Cardiac muscle cell (in vitro differentiated cells and primary cell): Measurements from ENCODE around the gene ADPGK. TPM values are rescaled to one million over a fixed set of nuclear protein-coding genes. Genes with fewer than 3 reads are reported as not detected.

ENCODE experiments used
- DNase-seq, 2 donors: peaks; one replicate each; pipeline versions ENCODE4 v3.0.0 to v3.0.0-alpha.2; 2010 to 2017; ENCODE audit warnings: low read depth in 1 of 2, low spot score in 1 of 2
- H3K27ac ChIP-seq: fragments of 200-600 bp; sonication (generic); 2 replicates; pipeline ENCODE4 v1.5.1; 2016
- H3K27me3 ChIP-seq: fragments of 200-600 bp; sonication (generic); 2 replicates; pipeline ENCODE4 v1.6.0; 2016; ENCODE audit warnings: control low read depth
- H3K36me3 ChIP-seq: fragments of 200-600 bp; sonication (generic); 2 replicates; pipeline ENCODE4 v1.5.1; 2016; ENCODE audit warnings: control low read depth
- H3K4me1 ChIP-seq: fragments of 200-600 bp; sonication (generic); 2 replicates; pipeline ENCODE4 v1.8.1; 2017; ENCODE audit warnings: low read depth, mild to moderate bottlenecking, mixed run types
- H3K4me3 ChIP-seq: fragments of 200-600 bp; sonication (generic); 2 replicates; pipeline ENCODE4 v1.5.1; 2016; ENCODE audit warnings: mild to moderate bottlenecking
- H3K9me3 ChIP-seq: fragments of 200-600 bp; sonication (generic); 2 replicates; pipeline ENCODE4 v1.5.1; 2017; ENCODE audit warnings: low read depth, mild to moderate bottlenecking, control low read depth
- polyA plus RNA-seq: library from polyadenylated mRNA; unstranded; fragments of >200 nt; fragmentation: Nextera tagmentation; extraction: Ambion mirVana; gene quantifications from 2 replicates; pipeline ENCODE4 v1.2.1, GENCODE V29; 2016
- total RNA-seq: library from RNA; depleted of rRNA; stranded (reverse); fragments of >200 nt; gene quantifications from 2 replicates; pipeline ENCODE4 v1.2.3, GENCODE V29; 2016
- TF ChIP-seq, protein P1 (sequence below): IDR thresholded peaks from 2 replicates; pipeline ENCODE4 v1.5.1; 2012; ENCODE audit warnings: low read depth, mild to moderate bottlenecking, low read length

Gene ADPGK
- total and polyA plus RNA-seq, 2 experiments from 2014 or later = 32.3 to 37.3 TPM

DNA sequence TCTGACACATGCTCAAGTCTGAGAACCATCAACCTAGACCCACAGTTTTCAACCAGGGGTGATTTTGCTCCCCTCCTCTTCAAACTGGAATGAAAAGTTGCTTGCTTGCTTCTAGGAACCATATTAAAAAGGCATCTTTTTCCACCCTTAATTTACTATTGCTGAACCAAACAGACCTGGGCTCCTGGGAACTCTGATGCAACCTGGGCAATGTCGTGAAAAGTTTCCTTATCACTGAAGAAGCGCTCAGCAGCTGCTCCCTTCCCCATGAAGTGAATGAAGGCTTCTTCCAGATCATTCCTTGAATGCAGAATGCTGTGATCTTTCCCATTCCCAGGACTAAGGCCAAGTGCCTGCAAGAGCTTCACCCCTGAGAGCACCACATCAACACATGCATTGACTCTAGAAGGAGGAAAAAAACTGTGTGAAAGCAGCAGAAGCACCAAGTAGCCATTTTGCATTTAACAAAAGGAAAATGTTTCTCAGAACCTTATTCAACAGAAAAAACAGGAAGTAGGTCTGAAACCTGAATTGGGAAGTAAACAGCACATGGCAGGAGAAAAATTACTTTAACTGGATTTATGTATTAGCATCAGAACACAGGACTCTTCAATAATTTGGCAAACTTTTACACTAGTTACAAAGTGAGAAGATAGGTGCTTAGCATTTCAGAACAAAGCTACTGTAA is 8.7 kb downstream of the ADPGK start:
- H3K9me3 ChIP-seq = no peaks in the 10 kb centered on the region
- H3K36me3 ChIP-seq = peaks cover 10% of the 10 kb centered on the region
- no peak overlapping the region for H3K27ac ChIP-seq
- H3K4me3 ChIP-seq = no peak overlapping the region
- TF ChIP-seq, protein P1, sequence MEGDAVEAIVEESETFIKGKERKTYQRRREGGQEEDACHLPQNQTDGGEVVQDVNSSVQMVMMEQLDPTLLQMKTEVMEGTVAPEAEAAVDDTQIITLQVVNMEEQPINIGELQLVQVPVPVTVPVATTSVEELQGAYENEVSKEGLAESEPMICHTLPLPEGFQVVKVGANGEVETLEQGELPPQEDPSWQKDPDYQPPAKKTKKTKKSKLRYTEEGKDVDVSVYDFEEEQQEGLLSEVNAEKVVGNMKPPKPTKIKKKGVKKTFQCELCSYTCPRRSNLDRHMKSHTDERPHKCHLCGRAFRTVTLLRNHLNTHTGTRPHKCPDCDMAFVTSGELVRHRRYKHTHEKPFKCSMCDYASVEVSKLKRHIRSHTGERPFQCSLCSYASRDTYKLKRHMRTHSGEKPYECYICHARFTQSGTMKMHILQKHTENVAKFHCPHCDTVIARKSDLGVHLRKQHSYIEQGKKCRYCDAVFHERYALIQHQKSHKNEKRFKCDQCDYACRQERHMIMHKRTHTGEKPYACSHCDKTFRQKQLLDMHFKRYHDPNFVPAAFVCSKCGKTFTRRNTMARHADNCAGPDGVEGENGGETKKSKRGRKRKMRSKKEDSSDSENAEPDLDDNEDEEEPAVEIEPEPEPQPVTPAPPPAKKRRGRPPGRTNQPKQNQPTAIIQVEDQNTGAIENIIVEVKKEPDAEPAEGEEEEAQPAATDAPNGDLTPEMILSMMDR = no peak
- DNase-seq = no peak
- peaks cover 16% of the 10 kb centered on the region for H3K4me1 ChIP-seq
- no peaks in the 10 kb centered on the region for H3K27me3 ChIP-seq

DNA sequence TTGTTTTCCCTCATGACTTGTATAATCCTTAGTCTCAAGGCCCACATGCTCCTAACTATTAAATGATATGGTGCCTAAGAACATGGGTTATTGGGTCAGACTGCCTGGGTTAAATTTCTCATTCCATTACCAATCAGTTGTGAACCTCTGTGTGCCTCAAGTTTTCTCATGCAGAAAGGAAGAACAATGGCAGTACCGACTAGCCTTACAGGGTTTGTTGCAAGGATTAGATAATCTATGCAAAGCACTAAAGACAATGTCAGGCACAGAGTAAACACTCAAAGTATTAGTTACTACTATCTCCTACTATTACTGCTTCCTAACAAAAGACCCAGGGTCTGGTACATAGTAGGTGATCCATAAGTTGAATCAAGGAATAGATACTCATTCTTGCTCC is 12.2 kb downstream of the ADPGK start:
- TF ChIP-seq, protein P1 = no peak
- H3K36me3 ChIP-seq = peaks cover 14% of the 10 kb centered on the region

DNA sequence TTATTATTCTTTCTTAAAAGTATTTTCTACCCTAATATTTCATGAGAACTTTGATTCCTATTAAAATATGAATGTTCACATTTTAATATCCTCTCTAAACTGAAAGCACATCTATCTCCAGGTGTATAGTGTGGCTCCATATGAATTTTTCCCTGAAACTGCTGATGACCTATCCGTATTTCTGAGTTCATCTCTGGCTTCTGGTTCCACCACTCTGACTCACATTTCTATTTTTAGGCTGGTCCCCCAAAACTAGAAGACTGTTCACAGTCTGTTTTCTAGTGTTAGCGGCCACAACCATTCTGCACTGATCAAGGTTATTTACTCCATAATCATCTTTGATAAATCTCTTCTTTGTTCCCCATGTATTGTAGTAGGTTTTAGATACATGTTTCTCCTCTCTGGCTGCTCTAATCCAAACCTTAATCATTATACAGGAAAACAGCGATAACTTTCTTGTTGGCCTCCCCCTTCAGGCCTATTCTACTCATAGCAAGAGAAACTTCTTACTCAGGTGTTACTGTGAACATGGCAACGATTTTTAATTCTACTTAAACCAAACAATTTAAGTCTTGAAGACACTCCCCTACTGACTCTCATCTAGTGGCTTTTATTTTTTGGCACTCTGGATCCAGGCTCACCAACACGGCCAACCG is 12.8 kb downstream of the ADPGK start:
- peaks cover 18% of the 10 kb centered on the region for H3K36me3 ChIP-seq

More for the DNA sequence above, 12.2 kb downstream of the ADPGK start:
- Histone ChIP-seq H3K4me3 (no peak overlapping the region), H3K27me3 (no peaks in the 10 kb centered on the region), H3K27ac (no peak overlapping the region), H3K9me3 (no peaks in the 10 kb centered on the region), H3K4me1 (peaks cover 16% of the 10 kb centered on the region)
- no peak for DNase-seq

DNA sequence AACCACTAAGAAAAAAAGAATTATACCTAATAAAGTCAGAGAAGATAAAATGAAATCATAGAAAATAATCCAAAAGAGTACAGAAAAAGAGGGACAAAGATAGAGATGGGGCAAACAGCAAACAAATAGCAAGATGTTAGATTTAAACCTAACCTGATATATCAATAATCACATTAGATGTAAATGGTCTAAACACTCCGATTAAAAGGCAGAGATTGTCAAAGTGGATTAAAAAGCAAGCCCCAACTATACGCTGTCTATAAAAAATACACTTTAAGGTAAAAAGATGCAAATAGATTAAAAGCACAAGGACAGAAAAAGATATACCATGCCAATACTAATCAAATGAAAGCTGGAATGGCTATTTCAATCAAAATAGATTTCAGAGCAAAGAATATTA is 16.8 kb downstream of the ADPGK start:
- H3K9me3 ChIP-seq = no peaks in the 10 kb centered on the region
- no peak overlapping the region for H3K4me3 ChIP-seq
- H3K4me1 ChIP-seq = no peaks in the 10 kb centered on the region
- no peak for DNase-seq
- peaks cover 16% of the 10 kb centered on the region for H3K36me3 ChIP-seq
- no peaks in the 10 kb centered on the region for H3K27me3 ChIP-seq
- TF ChIP-seq, protein P1 = no peak
- H3K27ac ChIP-seq = no peak overlapping the region

More for the DNA sequence above, 12.8 kb downstream of the ADPGK start:
- H3K27me3 ChIP-seq = no peaks in the 10 kb centered on the region
- H3K9me3 ChIP-seq = no peaks in the 10 kb centered on the region
- no peak overlapping the region for H3K27ac ChIP-seq
- TF ChIP-seq, protein P1 = peak; percentile 19
- H3K4me3 ChIP-seq = no peak overlapping the region
- no peak for DNase-seq
- H3K4me1 ChIP-seq = peaks cover 11% of the 10 kb centered on the region

DNA sequence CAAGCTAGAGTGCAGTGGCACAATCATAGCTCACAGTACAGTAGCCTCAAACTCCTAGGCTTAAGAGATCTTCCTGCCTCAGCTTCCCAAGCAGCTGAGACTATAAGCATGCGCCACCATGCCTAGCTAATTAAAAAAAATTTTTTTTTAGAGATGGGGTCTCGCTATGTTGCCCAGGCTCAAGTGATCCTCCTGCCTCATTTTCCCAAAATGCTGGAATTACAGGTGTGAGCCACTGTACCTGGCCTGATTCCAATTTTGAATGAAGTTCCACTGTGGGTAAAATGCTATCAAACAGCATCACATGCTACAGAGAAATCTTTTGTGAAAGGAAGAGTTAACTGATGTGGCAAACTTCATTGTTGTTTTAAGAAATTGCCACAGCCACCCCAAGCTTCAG is 17.5 kb downstream of the ADPGK start:
- Histone ChIP-seq H3K27me3 (no peaks in the 10 kb centered on the region), H3K9me3 (no peaks in the 10 kb centered on the region), H3K27ac (no peak overlapping the region), H3K36me3 (peaks cover 16% of the 10 kb centered on the region), H3K4me3 (no peak overlapping the region), H3K4me1 (no peaks in the 10 kb centered on the region)
- no peak for DNase-seq
- TF ChIP-seq, protein P1 = no peak
